ENCODE results near the gene CRYGN.

The CRYGN gene

GRCh38 chr7:151439855-151440798 is at the start of gene CRYGN:
TSS of gene CRYGN (minus strand) at chr7:151440141. CDS start at chr7:151439917, 224 bp downstream.
- DNase-seq = no peak

GRCh38 chr7:151489498-151489897 is 49.6 kb upstream of the CRYGN start:
- DNase-seq = no peak

- no peak for DNase-seq
These were observed 48.2 kb upstream of the CRYGN start for GRCh38 chr7:151488096-151488495.

GRCh38 chr7:151487228-151487627 is 47.3 kb upstream of the CRYGN start:
- DNase-seq = no peak

GRCh38 chr7:151486074-151486473 is 46.1 kb upstream of the CRYGN start:
- DNase-seq = no peak

GRCh38 chr7:151484971-151485707 is 45.2 kb upstream of the CRYGN start:
- DNase-seq = no peak

GRCh38 chr7:151483711-151483983 is 43.7 kb upstream of the CRYGN start:
- no peak for DNase-seq

- DNase-seq = no peak
These were observed 43.2 kb upstream of the CRYGN start for GRCh38 chr7:151482883-151483710.

- no peak for DNase-seq
These were observed 41.9 kb upstream of the CRYGN start for GRCh38 chr7:151481650-151482505.

GRCh38 chr7:151477867-151478266 is 37.9 kb upstream of the CRYGN start:
- DNase-seq = no peak

GRCh38 chr7:151472644-151473380 is 32.9 kb upstream of the CRYGN start:
- DNase-seq = no peak

GRCh38 chr7:151470711-151471110 is 30.8 kb upstream of the CRYGN start:
- no peak for DNase-seq

GRCh38 chr7:151469281-151469680 is 29.3 kb upstream of the CRYGN start:
- no peak for DNase-seq

GRCh38 chr7:151468217-151469018 is 28.5 kb upstream of the CRYGN start:
- DNase-seq = no peak

GRCh38 chr7:151465169-151465568 is 25.2 kb upstream of the CRYGN start:
- no peak for DNase-seq

- DNase-seq = no peak
These were observed 22.4 kb upstream of the CRYGN start for GRCh38 chr7:151462306-151462779.

GRCh38 chr7:151461942-151462230 is 21.9 kb upstream of the CRYGN start:
- DNase-seq = no peak

- no peak for DNase-seq
These were observed 21.4 kb upstream of the CRYGN start for GRCh38 chr7:151461096-151461941.

GRCh38 chr7:151460474-151460855 is 20.5 kb upstream of the CRYGN start:
- DNase-seq = no peak
